K562 (cell line): ENCODE measurements around the gene ATAD5. TPM values are rescaled to one million over a fixed set of nuclear protein-coding genes. Genes with fewer than 3 reads are reported as not detected.

Experiments used
- AFF1 ChIP-seq, 2 experiments: fragments of 450-650 bp; IDR thresholded peaks; 2 replicates each; pipeline ENCODE4 v1.6.1; 2018; ENCODE audit warnings: mild to moderate bottlenecking in 2 of 2, low read depth in 1 of 2; ENCODE audit not compliant: partially characterized antibody in 2 of 2
- HBP1 ChIP-seq: fragments of 450-650 bp; formaldehyde crosslinking; IDR thresholded peaks from 2 replicates; pipeline ENCODE4 v1.4.0; 2022; ENCODE audit warnings: missing genetic modification characterization
- HDGF ChIP-seq: fragments of 450-650 bp; IDR thresholded peaks from 2 replicates; pipeline ENCODE4 v1.6.1; 2016
- NKRF ChIP-seq: fragments of 450-650 bp; IDR thresholded peaks from 2 replicates; pipeline ENCODE4 v1.6.1; 2016; ENCODE audit warnings: borderline replicate concordance
- TRIM24 ChIP-seq, 2 experiments: fragments of 450-650 bp; IDR thresholded peaks; 2 replicates each; pipeline ENCODE4 v1.6.1; 2016
- polyA plus RNA-seq, 8 experiments: library from polyadenylated mRNA; depleted of rRNA in 4 of 8; stranded (reverse) in 5 of 8; unstranded in 3 of 8; fragments of >200 nt; fragmentation: Nextera tagmentation in 2 of 8; fragmentation: Illumina TruSeq in 1 of 8; extraction: Ambion mirVana in 2 of 8; extraction: Trizol in 1 of 8; gene quantifications; 2 replicates each; pipeline versions ENCODE4 v1.2.1 to v1.2.3, GENCODE V29; 2011 to 2014; ENCODE audit warnings: inconsistent platforms in 1 of 8, missing spikeins in 1 of 8
- total RNA-seq, 7 experiments: library from RNA; depleted of rRNA in 6 of 7; stranded (reverse); fragments of >200 nt in 6 of 7; fragmentation: Illumina TruSeq in 2 of 7; extraction: Trizol in 2 of 7; gene quantifications; 2 replicates each; pipeline versions ENCODE4 v1.2.1 to v1.2.3, GENCODE V29; 2011 to 2021; ENCODE audit warnings: low replicate concordance in 1 of 7

ATAD5 gene
- total and polyA plus RNA-seq, 9 of the 15 experiments (the other 6 are each of a cell fraction or from before 2014, with no cell fraction given): 4.6 to 25.6 (median 19.5) TPM

GRCh38 chr17:30824002-30824355 is 7.8 kb upstream of the ATAD5 start (continued):
- TF ChIP-seq NKRF (peak; percentile 82; the same call in 1 of the 2 replicates), HDGF (0 out of 2 replicates have a peak, but pooled peaks have one; percentile 78), TRIM24 (IDR thresholded peaks at IDR 0.05) (0 out of 4 replicates have a peak, but pooled peaks of 1 of the 2 experiments have one; percentile 21), AFF1 (IDR thresholded peaks at IDR 0.05; ENCODE audit: low read depth in 1 of 2, partially characterized antibody in 2 of 2) (peak in 1 of 2 experiments; percentile 36), HBP1 (CRISPR knock-in tag) (0 out of 2 replicates have a peak, but pooled peaks have one; percentile 21)
